ENCODE data around the gene ATP8B4.

The ATP8B4 gene

DNA sequence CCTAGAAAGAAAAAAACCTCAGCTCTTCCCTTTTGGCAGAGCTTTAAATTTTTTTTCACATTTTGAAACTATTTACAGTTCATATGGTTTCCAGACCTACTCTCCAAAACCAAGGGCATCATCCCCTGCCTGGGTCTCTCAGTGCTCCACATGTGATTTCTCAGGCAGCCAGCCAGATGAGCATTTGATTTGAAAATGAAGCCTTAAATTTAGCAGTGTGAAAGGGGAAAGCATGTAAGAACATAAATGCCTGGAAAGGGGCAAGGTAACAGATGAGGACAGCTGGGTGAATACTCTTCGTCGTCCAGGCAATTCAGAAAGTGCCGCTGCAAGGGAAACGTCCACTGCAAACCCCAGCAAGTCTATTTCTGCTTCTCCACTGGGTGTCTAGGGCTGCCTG is 94.8 kb downstream of the ATP8B4 start:
- no peak for FAIRE-seq
- no peak for DNase-seq (ENCODE audit: low spot score)

DNA sequence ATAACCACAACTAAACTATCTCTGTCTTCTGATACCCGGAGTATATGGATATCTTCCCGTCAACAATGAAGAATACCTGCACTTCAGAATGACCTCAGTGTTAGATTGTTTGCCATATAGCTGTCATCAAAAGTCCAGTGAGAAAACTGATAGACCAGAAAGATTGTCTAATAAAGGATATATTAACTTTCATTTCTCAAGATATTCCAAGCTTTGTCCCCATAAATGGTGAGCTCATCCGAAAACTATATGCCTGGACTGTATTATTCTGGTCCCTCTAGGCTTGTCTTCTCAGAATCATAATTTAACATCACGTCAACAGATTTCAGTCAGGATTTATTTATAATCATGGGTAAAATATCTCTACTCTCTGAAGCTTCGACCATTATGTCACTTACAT is 100.5 kb downstream of the ATP8B4 start:
- no peak for DNase-seq (ENCODE audit: low spot score)
- FAIRE-seq, result no peak

GRCh38 chr15:50017522-50017921 is 101.5 kb downstream of the ATP8B4 start:
- DNase-seq (ENCODE audit: low spot score), result no peak
- FAIRE-seq, result no peak

DNA sequence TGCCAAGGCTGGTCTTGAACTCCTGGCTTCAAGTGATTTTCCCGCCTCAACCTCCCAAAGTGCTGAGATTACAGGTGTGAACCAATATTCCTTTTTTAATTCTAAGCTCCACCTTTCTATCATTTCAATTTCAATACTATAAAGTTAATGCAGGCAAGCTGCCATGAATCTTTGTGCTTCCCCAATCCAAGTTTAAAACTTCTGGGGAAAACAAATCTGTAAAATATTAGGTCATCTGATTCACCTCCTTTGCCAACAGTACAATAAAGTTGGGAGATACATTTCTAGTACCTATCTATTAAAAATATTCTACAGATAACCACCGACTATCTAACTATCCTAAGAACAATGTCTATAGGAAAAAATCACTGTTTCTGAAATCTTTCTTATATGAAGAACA is 102.1 kb downstream of the ATP8B4 start:
- DNase-seq (ENCODE audit: low spot score) (no peak), FAIRE-seq (no peak)

- DNase-seq (ENCODE audit: low spot score), result no peak
- no peak for FAIRE-seq
Observed at GRCh38 chr15:50012790-50013189, 106.2 kb downstream of the ATP8B4 start.

- DNase-seq (ENCODE audit: low spot score) (no peak), FAIRE-seq (no peak)
Observed at GRCh38 chr15:50009634-50010033, 109.4 kb downstream of the ATP8B4 start.

DNA sequence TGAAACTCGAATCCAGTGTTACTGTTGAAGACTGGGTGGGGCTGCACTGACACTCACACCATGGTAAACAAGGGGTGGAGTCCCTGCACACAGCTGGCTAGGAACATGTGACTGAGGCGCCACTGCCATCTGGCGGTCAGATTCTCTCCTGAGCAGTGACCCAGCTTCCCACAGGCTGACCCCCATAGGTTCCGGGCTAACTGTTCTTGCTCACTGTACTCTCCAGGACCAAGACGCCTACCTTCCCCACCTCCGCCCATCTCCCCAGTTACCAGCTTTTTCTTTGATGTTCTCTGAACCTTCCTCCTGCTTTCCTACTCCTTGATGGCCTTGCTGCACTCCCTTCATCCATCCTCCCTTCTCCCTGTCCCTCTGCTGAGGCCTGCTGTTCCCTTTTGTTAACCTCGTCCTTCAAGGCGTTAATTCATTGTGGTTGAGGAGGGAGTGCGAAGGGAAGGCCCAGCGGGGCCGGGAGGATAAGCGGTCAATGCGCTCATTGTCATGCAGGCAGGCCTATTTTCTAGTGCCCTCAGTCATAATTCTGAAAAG is 115.2 kb downstream of the ATP8B4 start:
- FAIRE-seq (no peak), DNase-seq (ENCODE audit: low spot score) (peak; percentile 77)

- FAIRE-seq (no peak), DNase-seq (ENCODE audit: low spot score) (no peak)
Observed at GRCh38 chr15:49991587-49991986, 127.4 kb downstream of the ATP8B4 start.

GRCh38 chr15:49990835-49991545 is 128.0 kb downstream of the ATP8B4 start:
- FAIRE-seq (no peak), DNase-seq (ENCODE audit: low spot score) (no peak)

- FAIRE-seq, result no peak
- DNase-seq (ENCODE audit: low spot score), result no peak
Observed at GRCh38 chr15:49989498-49989897, 129.5 kb downstream of the ATP8B4 start.

- DNase-seq (ENCODE audit: low spot score) (no peak), FAIRE-seq (no peak)
Observed at GRCh38 chr15:49988766-49989165, 130.3 kb downstream of the ATP8B4 start.

DNA sequence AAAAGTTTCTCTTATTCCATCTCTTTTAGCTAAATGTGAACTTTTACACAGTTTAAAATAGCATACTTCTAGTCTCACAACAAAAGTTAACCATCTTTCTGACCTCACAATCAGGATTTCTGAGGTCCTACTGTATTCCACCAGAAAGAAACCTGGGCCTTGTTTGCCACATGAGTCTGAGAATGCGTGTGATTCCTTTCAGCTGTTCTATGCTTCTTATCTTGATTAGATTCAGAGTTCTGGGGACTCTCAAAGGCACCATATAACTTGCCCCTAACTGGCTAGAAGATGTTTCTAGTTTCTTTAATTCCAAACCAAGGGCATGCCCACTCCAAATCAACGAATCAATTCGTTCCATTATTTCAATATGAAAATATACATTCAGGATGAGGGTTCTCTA is 131.1 kb downstream of the ATP8B4 start:
- DNase-seq (ENCODE audit: low spot score) (no peak), FAIRE-seq (no peak)

- DNase-seq (ENCODE audit: low spot score) (no peak), FAIRE-seq (no peak)
Observed at GRCh38 chr15:49987198-49987785, 131.7 kb downstream of the ATP8B4 start.

DNA sequence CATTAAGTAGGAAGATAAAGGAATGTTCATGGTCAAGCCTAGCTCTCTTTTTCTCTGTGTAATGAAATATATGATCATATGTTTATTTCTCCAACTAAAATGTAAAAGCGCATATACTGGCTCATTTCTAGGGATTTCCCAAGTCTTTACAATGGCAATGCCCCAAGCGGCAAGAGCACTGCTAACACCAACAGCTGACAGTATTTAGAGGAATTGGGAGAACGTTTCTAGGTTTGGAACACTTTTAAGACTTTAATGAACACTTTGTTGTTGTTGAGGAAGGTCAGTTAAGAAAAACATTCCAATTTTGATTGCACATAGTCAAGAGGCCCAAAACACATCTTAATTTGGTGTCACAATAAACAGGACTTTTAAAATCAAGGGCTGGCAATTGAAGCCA is 132.7 kb downstream of the ATP8B4 start:
- FAIRE-seq (no peak), DNase-seq (ENCODE audit: low spot score) (no peak)

DNA sequence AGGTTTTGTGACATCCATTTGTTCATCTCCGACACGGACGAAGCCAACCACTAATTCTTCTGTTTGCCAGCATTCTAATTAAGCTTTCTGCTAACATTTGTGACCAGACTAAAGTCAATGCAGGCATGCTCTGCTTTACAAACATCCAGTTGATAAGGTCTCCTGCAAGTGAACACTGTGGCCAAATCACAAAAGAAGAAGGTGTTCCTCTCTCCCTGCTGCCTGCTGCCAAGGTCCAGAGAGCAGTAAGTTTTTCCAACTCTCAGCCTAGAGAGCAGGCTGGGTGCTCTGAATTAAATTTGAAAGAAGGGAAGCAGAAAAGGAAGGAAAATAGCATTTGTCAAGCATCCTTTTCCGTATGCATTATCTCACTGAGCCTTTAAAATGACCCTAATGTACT is 133.6 kb downstream of the ATP8B4 start:
- no peak for FAIRE-seq

DNA sequence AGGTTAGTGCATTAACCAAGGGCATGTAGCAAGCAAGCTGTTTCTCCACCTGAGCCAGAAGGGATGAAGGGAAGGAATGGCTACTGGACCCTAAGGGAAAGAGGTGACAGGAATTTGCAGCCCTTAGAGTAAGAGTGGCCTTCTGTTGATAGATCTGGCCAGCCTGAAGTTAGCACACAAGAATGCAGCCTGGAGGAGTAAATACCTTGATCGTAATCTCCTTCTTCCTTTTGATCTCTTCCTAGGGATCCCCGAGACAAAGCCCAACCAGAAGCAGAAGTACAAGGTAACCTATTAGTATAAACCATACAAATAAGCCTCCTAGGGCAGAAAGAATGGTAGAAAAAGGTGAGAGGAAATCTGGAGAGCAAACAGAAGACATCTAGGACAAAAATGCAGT is 134.6 kb downstream of the ATP8B4 start:
- DNase-seq (ENCODE audit: low spot score) (no peak), FAIRE-seq (no peak)

More for the DNA sequence above, 133.6 kb downstream of the ATP8B4 start:
- DNase-seq (ENCODE audit: low spot score), result no peak

- no peak for DNase-seq (ENCODE audit: low spot score)
- no peak for FAIRE-seq
Observed at GRCh38 chr15:49982584-49982983, 136.4 kb downstream of the ATP8B4 start.

DNA sequence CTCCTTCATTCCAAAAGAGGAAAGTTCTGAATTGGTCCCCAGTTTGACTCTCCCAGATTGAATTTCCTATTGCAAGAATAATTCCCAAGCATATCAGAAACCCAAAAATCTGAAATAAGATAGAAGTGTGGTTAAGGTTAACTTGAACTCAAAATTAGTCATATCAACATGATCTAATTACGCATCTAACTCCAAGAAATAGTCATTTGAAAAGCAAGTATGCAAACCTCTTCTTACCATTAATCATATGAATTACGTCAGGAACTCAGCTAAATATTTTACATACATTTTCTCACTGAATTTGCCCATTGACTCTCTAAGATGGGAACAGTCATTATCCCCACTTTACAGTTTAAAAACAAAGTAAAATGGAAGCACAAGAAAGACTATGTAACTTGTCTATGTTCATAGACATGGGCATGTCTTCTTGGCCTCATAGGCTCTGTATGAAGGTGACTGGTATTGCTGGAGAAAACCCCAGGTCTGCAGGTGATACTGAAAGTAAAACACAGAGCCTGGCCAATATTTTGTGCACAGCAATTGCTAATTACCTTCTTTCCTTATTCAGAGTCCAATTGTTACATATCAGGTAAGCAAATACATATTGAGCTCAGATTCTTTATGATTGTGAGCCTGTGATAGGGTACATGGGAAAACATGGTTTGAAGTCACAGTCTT is 139.2 kb downstream of the ATP8B4 start:
- FAIRE-seq (no peak), DNase-seq (ENCODE audit: low spot score) (no peak)

DNA sequence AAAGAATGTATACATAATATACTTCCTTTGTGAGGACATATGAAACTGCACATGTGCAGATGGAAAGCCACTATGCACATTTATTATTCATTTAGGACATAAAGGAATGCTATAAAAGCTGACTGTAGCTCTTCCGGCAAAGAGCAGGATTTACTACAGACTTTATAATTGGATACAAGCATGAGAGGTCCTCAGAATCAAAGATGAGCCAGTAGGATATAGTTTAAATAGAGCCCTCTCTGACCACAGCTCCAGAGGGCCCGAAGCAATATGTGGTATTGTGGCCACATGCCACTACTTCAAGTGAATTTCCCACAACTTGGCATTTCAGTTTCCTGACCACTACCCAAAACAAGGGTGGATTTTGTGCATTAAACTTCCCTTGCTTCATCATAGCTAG is 140.9 kb downstream of the ATP8B4 start:
- no peak for FAIRE-seq
- no peak for DNase-seq (ENCODE audit: low spot score)

DNA sequence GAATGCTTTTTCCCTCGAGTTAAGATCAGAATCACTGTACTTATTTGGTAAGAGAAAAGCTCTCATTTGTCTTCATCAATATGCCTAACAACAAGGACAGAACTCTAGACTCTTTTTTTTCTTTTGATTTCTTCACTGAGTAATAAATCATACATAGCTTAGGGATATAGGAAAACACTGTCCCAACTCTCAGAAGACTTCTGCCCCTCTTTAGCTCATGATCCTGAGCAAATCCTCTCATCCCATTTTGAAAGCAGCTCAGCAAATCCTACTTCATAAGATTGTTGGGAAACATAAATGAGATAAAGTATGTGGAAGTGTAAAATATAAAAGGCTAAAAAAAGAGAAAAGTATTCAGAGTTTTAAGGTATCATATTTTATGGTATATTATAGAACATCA is 141.7 kb downstream of the ATP8B4 start:
- FAIRE-seq, result no peak
- no peak for DNase-seq (ENCODE audit: low spot score)

DNA sequence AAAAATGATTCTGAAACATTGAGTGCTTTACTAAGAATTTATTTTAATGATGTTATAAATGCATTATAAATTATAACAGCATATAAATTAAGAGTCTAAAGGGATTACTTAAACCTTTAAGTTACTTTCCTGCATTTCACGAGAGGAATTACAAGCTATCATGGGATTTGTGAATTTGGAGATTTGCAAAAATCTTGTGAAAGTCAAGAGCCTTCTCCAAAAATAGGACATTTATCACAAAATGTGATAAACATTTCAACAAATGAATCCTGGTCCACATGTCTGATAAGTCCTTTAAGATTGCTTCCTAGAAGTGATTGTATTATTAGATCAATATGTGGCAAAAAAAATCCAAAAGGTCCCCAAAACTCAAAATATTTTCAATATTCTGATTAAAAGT is 154.5 kb downstream of the ATP8B4 start:
- FAIRE-seq, result no peak
- no peak for DNase-seq (ENCODE audit: low spot score)

- FAIRE-seq, result no peak
- no peak for DNase-seq (ENCODE audit: low spot score)
Observed at GRCh38 chr15:49964061-49964460, 155.0 kb downstream of the ATP8B4 start.
